ENCODE results near the gene PALM2AKAP2. TPM values are rescaled to one million over a fixed set of nuclear protein-coding genes. Genes with fewer than 3 reads are reported as not detected.

Gene PALM2AKAP2
- polyA plus RNA-seq, 1 donor from 2014 or later: 0.41 TPM

GRCh38 chr9:109813303-109813702 lies 33.3 kb downstream of the PALM2AKAP2 start:
- Histone ChIP-seq H3K27ac (ENCODE audit: low read length) (no peak overlapping the region), H3K9me2 (ENCODE audit: insufficient read depth, low read length) (no peaks in the 10 kb centered on the region), H3K27me3 (ENCODE audit: insufficient read depth, low read depth, low read length) (no peaks in the 10 kb centered on the region), H3K9ac (ENCODE audit: low read length) (no peak overlapping the region), H2AFZ (ENCODE audit: low read depth, low read length) (no peak overlapping the region), H3K4me2 (ENCODE audit: low read length) (no peak overlapping the region), H3K4me3 (ENCODE audit: low read length) (no peak overlapping the region), H3F3A (ENCODE audit: insufficient read depth, low read length, poor library complexity, severe bottlenecking) (no peaks in the 10 kb centered on the region), H3K9me3 (ENCODE audit: low read length) (peaks cover 5% of the 10 kb centered on the region), H4K20me1 (ENCODE audit: insufficient read depth) (no peaks in the 10 kb centered on the region), H3K36me3 (ENCODE audit: insufficient read depth, low read length) (no peaks in the 10 kb centered on the region), H3K79me2 (replicated peaks; ENCODE audit: insufficient read depth, low read length) (no peaks in the 10 kb centered on the region)
- TF ChIP-seq CTCF (IDR thresholded peaks at IDR 0.05; ENCODE audit: poor library complexity, severe bottlenecking): no peak
- TF ChIP-seq EZH2 (IDR thresholded peaks at IDR 0.05; ENCODE audit: borderline replicate concordance, insufficient read depth, low read length, poor library complexity, severe bottlenecking): no peak
- TF ChIP-seq TAF1 (IDR thresholded peaks at IDR 0.05; ENCODE audit: low read depth): no peak
- TF ChIP-seq POLR2AphosphoS5 (IDR thresholded peaks at IDR 0.05): no peak
- no peak for TF ChIP-seq RAD21 (conservative IDR thresholded peaks at IDR 0.05)
- no peak for TF ChIP-seq MXI1 (conservative IDR thresholded peaks at IDR 0.05; ENCODE audit: poor library complexity, severe bottlenecking)
- TF ChIP-seq REST (IDR thresholded peaks at IDR 0.05; ENCODE audit: borderline replicate concordance): no peak
- no peak for TF ChIP-seq SMC3 (conservative IDR thresholded peaks at IDR 0.05; ENCODE audit: poor library complexity)
- TF ChIP-seq EP300 (conservative IDR thresholded peaks at IDR 0.05; ENCODE audit: poor library complexity, severe bottlenecking): no peak

- Histone ChIP-seq H2AFZ (ENCODE audit: low read depth, low read length) (no peak overlapping the region), H3K4me2 (ENCODE audit: low read length) (no peak overlapping the region), H3K4me3 (ENCODE audit: low read length) (no peak overlapping the region), H3K27me3 (ENCODE audit: insufficient read depth, low read depth, low read length) (no peaks in the 10 kb centered on the region), H3K36me3 (ENCODE audit: insufficient read depth, low read length) (no peaks in the 10 kb centered on the region), H3K9ac (ENCODE audit: low read length) (no peak overlapping the region), H4K20me1 (ENCODE audit: insufficient read depth) (no peaks in the 10 kb centered on the region), H3K9me3 (ENCODE audit: low read length) (peaks cover 5% of the 10 kb centered on the region), H3F3A (ENCODE audit: insufficient read depth, low read length, poor library complexity, severe bottlenecking) (no peaks in the 10 kb centered on the region), H3K79me2 (replicated peaks; ENCODE audit: insufficient read depth, low read length) (no peaks in the 10 kb centered on the region), H3K9me2 (ENCODE audit: insufficient read depth, low read length) (no peaks in the 10 kb centered on the region), H3K27ac (ENCODE audit: low read length) (no peak overlapping the region)
- TF ChIP-seq TAF1 (IDR thresholded peaks at IDR 0.05; ENCODE audit: low read depth): no peak
- no peak for TF ChIP-seq POLR2AphosphoS5 (IDR thresholded peaks at IDR 0.05)
- no peak for TF ChIP-seq EP300 (conservative IDR thresholded peaks at IDR 0.05; ENCODE audit: poor library complexity, severe bottlenecking)
- no peak for TF ChIP-seq EZH2 (IDR thresholded peaks at IDR 0.05; ENCODE audit: borderline replicate concordance, insufficient read depth, low read length, poor library complexity, severe bottlenecking)
- TF ChIP-seq MXI1 (conservative IDR thresholded peaks at IDR 0.05; ENCODE audit: poor library complexity, severe bottlenecking): no peak
- TF ChIP-seq REST (IDR thresholded peaks at IDR 0.05; ENCODE audit: borderline replicate concordance): no peak
- TF ChIP-seq RAD21 (conservative IDR thresholded peaks at IDR 0.05): no peak
- no peak for TF ChIP-seq SMC3 (conservative IDR thresholded peaks at IDR 0.05; ENCODE audit: poor library complexity)
- TF ChIP-seq CTCF (IDR thresholded peaks at IDR 0.05; ENCODE audit: poor library complexity, severe bottlenecking): no peak
Observed at GRCh38 chr9:109813829-109814228, 33.8 kb downstream of the PALM2AKAP2 start.

All from neural cell (in vitro differentiated cells).